Pons (tissue), 1 donor: ENCODE results near the gene TRIM25.

Source experiments
- DNase-seq: peaks from one replicate; pipeline ENCODE4 v3.0.0-alpha.2; 2016; ENCODE audit warnings: low spot score

TRIM25 gene

DNA sequence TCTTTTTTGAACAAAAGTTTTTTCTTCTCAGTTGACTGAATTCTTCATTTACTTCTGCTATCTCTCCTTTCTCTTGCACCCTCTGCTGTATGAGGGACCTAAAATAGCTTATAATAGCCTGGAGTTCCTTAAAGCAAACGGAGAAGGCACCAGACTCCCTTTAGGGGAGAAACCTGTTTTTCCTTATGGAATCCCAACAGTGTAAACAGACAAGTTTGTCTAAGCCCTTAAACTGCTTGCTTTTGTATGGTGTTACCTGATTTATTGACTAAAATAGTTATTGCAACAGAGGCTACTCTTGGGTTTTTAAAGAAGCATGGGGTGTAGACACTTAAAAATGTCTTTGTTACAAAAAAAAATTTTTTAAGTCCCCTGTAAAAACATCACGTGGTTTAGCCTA is 12.9 kb upstream of the TRIM25 start:
- no peak for DNase-seq

DNA sequence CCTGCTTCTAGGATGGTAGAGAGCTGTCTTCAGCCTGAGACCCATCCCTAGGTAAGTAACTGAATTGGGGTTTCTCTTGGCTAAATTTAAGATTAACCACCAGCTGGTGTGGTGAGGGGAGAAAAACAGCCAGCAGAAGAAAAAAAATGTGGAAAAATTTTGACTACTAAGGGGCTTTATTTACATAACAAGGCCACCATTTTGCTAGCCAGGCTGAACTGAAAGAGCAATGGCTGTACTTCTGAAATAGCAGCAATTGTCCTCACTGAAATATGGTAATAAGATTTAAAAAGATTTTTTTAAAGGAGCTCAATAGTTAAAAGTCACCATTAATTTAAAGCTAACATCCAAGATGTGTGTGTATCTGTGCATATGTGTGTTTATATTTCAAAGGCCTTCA is 12.4 kb upstream of the TRIM25 start:
- DNase-seq: no peak

DNA sequence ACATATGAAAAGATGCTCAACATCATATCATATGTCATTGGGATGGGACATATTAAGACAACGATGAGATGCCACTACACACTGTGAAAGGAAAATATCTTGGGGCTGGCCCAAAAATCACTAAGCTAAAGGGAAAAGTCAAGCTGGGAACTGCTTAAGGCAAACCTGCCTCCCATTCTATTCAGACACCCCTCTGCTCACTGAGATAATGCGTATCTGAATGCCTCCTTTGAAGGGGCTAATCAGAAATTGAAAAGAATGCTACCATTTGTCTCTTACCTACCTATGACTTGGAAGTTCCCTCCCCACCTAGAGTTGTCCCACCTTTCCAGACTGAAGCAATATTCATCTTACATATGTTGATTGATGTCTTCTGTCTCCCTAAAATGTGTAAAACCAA is 11.2 kb upstream of the TRIM25 start:
- DNase-seq: no peak

DNA sequence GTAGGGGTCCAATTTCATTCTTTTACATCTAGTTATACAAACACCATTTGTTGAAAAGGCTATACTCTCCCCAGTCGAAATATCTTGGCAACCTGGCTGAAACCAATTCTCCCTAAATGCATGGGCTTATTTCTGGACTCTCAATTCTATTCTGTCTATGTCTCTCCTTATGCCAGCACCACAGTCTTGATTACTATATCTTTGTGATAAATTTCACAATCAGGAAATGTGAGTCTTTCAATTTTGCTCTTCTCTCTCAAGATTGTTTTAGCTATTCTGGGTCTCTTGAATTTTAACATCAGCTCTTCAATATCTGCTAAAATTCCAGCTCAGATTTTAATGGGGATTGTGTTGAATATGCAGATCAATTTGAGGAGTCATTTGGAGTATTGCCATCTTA is 5.9 kb upstream of the TRIM25 start:
- no peak for DNase-seq

DNA sequence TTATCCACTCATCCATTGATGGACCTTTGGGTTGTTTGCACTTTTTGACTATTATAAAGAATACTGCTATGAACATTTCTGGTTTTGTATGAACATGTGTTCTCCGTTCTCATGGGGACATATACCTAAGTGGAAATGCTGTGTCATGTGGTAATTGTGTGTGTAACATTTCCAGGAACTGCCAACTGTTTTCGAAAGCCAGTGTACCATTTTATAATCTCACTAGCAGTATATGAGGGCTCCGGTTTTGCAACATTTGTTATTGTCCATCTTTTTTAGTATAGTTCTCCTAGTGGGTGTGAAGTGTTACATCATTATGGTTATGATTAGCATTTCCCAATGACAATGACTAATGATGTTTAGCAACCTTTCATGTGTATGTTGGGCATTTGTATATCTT is 5.1 kb upstream of the TRIM25 start:
- DNase-seq: no peak

DNA sequence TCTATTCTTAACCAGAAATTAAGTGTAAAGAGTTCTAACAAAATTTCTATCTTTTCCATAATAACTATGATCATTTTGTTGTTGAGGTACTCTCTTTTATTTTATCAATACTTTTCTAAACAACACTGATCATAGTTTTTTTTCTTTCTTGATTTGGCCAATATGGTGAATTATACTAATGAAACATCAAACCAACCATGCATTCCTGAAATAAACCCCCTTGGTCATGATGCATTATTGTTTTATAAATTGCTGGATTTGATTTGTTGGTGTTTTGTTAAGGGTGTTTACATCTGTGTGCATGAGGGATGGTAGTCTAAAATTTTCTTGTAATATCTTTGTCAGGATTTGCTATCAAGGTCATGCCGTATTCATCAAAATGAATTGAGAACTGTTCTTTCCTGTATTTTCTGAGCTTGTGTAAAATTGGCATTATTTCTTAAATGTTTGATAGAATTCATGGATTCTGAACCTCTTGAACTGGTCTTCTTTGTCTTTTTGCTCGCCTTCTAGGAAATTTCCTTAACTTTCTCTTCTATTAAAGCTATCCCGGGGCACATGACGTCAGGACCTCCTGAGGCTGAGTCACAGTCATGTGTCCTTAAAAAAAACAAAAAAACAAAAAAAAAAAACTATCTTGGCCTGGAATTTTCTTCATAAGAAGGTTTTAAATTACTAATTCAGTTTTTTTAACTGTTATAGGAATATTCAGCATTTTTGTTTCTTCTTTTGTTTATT is 3.9 kb upstream of the TRIM25 start:
- no peak for DNase-seq

DNA sequence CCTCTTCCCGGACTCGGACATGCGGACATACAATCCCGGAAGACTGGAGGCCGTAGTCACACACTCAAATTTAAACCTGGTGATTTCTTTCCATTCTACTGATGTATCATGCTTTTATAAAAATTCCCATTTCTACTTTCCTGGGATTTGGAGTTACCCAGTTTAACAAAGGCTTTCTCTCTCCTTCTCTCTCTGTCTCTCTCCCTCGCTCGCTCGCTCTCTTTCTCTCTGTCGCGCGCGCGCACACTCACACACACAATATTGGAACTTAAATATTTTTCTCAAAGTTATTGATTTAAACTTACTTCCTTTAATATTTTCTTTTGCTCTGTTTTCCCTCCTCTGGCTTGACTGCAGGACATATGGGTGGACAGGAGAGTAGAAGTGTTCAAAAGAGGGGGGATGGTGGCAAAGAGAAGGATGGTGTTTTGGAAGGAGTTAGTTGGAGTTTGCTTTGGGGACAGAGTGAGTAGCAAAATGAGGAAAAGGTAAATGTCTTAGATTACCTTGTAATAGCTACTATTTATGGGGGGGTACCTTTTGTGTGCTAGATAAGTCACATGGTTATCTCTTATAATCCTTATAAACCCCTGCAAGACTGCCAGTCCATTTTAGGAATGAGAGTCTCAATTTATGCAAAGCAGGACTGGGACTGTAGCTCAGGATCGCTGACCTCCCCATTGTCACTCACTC is 878 bp upstream of the TRIM25 start:
- DNase-seq: no peak

DNA sequence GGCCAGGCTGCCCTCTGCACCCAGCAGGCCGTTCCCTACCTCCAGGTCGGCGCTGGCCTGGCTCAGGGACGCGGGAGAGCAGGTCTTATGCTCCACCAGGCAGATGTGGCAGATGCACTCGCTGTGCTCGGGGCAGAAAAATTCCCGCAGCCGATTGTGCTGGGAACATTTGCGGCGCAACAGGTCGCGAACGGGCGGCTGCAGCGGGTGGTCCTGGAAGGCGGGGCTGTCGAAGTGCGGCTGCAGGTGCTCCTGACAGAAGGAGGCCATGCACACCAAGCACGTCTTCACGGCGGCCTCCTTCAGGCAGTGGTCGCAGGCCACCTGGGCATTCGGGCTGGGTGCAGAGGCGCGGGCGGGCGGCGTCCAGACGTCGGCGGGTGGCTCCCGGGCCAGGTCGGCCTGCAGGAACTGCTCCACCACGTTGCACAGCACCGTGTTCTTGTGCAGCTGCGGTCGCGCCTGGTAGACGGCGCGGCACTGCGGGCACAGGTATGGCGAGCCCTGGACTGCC is 439 bp downstream of the TRIM25 start:
- DNase-seq: no peak

DNA sequence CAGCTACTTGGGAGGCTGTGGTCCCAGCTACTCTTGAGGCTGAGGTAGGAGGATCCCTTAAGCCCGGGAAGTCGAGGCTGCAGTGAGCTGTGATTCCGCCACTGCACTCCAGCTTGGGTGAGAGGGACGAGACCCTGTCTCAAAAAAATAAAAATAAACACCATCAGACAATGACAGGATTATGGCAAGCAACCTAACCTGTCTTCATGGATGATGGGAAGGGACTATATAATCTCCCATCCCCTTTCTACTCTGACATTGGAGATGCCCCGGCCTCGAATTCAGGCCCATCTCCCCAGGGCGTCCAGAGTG is 893 bp downstream of the TRIM25 start:
- no peak for DNase-seq

DNA sequence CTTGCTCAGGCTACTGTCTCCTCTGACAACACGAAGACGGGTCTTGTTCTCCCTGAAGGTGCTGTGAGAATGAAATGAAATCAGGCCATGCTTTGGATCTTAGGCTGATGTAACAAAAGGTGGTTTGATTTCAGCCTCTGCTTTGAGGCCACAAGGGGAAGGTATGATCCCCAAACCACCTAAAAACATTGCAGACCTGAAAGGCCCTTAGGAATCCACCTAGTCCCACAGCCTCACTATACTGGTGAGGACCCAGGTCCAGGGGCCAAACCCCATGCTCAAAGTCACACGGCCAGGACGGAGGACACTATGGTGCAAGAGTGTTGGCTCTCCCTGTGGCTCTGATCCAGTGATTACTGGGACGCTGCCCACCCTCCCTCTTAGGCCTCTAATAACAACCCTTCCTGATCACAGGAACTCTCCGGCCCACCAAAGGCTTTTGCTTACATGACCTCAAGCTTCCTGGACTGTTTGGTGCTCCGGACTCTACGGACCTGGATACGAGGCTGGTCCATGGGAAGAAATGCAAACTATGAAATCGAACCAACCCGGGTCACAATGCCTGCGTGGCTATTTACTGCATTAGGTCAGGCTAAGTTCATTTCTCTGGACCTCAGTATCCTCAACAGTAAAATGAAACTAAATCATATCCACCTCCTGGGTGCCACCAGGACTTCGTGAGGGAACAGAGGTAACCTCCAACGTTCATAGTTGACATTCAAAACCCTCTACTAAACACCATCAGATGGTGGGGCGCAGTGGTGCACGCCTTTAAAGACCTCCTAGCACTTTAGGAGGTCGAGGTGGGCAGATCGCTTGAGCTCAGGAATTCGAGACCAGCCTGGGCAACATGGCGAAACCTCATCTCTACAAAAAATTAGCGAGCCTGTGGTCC is 1.5 kb downstream of the TRIM25 start:
- no peak for DNase-seq

DNA sequence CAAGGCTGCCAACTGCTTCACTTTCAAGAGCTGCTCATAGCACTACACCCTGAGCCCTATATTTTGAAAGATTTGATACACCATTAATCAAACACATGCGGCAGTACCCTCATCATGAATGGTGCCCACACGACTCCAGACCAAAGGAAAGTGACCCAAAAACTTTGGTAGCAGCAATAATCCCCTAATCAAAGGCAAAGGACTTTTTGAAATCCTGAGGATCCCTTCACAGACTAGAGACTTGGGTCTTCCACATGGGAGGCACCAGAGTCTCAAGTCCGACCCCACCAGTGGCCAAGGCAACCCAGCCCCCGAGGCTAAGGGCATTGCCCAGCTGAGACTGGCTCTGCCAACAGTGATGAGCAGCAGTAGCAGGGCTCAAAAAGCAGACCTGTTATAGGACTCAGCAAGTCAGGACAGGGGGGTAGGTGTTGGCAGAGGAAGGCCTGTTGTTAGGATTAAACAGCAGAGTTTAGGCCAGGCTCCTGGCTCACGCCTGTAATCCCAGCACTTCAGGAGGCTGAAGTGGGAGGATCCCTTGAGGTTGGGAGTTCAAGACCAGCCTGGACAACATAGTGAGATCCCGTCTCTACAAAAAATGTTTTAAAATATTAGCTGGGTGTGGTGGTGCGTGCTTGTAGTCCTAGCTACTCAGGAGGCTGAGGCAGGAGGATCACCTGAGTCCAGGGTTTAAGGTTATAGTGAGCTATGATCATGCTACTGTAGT is 3.2 kb downstream of the TRIM25 start:
- no peak for DNase-seq

DNA sequence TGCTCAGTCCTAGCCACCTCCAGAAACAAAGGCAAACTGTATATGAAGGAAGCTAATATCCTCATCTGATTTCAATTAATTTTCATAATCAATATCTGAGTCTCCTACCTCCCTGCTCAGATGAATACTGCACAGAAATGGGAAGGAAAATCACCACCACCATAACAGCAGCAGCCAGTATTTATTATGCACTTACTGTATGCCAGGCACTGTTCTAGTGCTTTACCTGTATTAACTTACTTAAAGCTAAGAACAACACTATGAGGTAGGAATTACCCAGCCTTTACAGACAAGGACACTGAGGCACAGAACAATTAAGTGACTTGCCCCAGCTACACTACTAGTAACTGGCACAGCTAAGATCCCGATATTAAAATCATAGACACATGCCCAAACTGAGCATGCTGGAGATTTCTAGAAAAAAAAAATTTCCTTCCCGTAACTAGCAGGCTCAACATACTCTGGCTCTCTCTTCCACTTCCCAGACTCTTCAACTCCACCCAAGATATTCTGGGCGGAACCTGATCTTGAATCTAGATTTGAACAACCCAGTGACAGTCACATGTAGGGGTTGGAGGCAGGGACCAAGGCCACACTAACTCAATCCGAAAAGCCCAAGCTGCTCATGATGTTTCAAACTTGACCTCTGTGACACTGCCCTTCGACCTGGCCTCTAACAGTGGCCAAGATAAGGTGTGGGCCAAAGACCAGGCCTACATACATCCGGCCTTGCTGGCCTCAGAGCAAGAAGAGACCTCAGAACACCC is 3.9 kb downstream of the TRIM25 start:
- DNase-seq: no peak

DNA sequence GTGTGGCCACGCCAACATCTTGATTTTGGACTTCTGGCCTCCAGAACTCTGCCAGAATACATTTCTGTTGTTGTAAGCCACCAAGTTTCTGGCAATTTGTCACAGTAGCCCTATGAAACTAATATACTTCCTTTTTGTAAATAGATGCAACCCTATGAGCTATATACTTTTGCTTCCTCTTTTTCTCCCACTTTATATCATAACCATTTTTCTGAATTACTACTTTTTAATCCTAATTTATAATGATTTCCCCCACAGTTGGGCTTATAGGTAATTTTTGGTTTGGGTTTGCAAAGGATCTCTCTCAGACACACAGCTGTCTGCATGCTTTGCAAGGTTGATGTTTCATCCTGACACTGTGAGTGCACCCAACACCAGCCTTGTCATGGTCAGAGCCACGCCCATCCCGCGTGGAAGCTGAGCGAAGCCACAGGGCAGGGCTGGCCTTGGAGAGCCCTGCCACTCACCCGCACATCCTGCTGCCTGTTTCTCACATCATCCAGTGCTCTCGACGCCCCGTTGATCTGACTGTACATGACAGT is 5.8 kb downstream of the TRIM25 start:
- DNase-seq: peak; percentile 43

DNA sequence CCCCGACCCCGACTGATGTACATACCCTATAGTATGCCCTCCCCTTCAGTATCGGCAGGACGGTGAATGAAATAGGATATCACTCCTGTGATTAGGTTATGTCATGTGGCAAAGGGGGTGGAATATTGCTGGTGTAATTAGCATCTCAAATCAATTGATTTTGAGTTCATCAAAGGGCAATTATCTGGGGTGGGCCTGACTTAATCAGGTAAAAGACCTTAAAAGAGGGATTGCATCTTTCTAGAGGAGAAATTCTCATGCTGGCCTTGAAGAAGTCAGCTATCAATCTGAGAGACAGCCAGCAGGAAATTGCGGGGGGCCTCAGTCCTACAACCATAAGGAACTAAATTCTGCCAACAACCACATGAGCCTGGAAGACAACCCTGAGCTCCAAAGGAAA is 10.3 kb downstream of the TRIM25 start:
- no peak for DNase-seq

DNA sequence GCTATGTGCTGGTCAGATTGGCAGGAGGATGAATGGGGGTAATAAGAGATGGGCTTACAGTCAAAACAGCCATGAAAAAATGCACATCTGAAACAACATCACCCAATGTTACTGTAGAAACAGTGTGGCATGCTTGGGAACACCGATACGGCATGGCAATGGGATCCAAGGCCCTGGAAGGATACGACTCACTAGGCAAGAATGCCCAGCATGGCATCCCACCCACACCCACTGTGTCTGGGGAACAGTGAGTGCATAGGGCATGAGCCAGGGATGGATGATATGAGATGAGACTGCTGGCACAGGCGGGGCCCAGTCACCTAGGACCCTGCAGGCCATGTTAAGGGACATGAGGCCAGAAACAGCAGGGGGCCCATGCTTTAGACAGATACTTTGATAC is 11.5 kb downstream of the TRIM25 start:
- DNase-seq: no peak

DNA sequence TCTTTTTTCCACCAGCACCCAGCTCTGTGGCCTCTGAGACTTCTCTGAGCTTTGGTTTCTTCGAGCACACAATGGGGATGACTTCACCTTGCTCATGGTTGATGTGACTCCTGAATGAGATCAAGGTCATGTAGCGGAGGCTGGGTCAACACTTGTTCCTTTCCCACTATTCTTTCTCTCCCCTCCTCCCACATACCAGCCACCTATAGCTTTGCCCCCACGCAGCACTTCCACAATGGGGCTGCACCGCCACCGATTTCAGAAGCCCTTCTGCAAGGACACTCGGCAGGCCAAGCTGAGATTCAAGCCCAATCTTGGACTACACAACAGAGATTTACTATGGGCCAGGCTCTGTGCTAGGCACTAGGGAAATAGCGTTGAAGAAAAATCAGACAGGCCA is 14.4 kb downstream of the TRIM25 start:
- DNase-seq: no peak

DNA sequence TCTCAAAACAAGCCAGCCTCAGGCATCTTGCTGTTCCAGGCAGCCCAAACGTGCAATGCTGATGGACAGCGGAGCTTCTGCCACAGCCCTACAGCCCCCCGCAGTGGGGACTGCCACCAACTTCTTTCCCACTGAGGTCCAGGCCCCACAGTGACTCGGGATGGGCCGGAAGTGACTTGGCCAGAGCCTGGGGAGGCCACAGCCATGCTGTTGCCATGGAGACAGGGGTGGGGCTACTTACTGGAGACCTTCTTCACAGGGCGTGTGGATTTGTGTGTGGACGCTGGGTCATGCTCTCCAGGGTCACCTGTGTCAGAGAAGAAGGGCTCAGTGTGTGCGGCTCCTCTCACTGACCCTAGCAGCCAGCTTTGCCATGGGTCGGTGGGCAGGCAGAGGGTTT is 15.0 kb downstream of the TRIM25 start:
- DNase-seq: no peak

DNA sequence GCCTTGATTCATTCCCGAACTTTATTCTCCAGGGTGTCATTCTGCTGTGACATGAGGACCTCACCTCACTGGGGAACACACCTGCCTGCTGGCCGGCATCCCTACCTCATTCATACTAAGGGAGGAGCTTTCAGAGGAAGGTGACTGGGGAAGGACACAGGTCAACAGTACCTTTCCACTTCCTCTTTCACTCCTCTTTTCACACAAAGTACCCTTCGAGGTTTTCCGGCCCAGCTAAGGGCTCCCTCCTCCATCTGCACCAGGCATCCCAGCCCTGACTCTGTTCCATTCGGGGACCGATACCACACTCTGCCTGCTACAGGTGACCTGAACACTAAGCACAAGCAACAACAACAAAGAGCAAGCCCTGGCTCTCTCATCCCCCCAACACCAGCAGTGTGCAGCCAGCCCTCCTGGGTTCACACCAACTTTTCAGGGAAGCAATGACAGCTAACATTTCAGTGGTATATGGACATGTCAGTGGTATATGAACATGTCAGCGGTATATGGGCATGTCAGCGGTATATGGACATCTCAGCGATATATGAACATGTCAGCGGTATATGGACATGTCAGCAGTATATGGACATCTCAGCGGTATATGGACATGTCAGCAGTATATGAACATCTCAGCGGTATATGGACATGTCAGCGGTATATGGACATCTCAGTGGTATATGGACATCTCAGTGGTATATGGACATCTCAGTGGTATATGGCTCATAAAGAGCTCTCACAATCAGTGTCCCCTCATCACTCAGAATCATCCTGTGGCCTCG is 16.0 kb downstream of the TRIM25 start:
- DNase-seq: no peak

DNA sequence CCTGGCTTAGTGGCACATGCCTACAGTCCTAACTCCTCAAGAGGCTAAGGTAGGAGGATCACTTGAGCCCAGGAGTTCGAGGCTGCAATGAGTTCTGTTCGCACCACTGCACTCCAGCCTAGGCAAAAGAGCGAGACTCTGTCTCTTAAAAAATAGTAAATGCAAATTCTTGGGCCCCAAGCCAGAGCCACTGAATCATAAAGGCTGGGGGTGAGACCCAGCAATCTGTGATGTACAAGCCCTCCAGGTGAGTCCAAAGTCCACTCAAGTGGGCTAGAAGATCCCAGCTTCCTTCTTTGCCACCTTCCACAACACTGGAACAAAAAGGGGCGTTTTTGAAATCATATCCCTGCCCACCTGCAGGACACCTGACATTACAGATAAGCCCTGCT is 16.9 kb downstream of the TRIM25 start:
- DNase-seq: no peak

DNA sequence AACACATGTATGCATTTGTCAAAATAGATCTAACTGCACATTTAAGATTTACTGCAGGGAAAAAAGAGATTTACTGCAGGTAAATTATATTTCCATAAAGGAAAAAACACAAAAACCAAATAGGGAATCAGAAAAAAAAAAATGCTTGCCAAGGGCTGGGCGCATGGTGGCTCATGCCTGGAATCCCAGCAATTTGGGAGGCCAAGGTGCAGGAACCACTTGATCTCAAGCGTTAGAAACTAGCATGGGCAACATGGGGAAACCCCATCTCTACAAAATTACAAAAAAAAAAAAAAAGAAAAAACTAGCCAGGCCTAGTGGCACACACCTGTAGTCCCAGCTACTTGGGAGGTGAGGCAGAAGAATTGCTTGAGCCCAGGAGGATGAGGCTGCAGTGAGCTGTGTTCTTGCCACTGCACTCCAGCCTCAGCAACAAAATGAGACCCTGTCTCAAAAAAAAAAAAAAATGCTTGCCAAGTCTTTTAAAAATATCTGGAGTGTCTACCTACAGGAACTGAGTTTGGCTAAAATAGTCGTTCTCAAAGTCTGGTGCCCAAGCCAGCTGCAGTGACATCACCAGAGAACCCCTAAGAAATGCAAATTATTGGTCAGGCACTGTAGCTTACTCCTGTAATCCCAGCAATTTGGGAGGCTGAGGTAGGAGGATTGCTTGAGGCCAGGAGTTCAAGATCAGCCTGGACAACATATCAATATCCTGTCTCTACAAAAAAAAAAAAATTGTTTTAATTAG is 17.5 kb downstream of the TRIM25 start:
- DNase-seq: no peak
